ENCODE measurements around the gene CFAP57.

The CFAP57 gene

DNA sequence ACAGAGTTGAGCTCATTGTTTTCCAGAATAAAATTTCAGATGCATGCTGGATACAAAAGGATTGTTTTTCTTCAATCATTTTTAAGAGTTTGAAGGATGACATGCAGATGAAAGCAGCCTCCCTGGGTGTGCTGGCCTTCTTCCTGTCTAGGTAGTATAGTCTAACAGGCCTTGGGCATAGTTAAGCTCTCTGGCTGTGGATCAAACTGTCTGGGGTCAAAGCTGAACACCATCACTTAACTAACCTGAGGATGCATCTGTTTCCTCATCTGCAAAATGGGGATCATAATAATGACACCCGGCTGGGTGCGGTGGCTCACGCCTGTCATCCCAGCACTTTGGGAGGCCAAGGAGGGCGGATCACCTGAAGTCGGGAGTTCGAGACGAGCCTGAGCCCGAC lies 122.6 kb downstream of the CFAP57 start:
- no peak overlapping the region for H3K4me3 ChIP-seq (ENCODE audit: low read length)
- peaks cover 26% of the 10 kb centered on the region for H3K4me1 ChIP-seq (ENCODE audit: insufficient read depth, low read length)
- H3K9ac ChIP-seq (ENCODE audit: low read depth, low read length): no peak overlapping the region
- H3K36me3 ChIP-seq (ENCODE audit: insufficient read depth, low read depth, low read length): no peaks in the 10 kb centered on the region
- H3K27me3 ChIP-seq (ENCODE audit: insufficient read depth, low read length): no peaks in the 10 kb centered on the region
- H3K9me3 ChIP-seq (ENCODE audit: insufficient read depth, low read depth, low read length): no peaks in the 10 kb centered on the region
- H3K27ac ChIP-seq (ENCODE audit: low read length): no peak overlapping the region

DNA sequence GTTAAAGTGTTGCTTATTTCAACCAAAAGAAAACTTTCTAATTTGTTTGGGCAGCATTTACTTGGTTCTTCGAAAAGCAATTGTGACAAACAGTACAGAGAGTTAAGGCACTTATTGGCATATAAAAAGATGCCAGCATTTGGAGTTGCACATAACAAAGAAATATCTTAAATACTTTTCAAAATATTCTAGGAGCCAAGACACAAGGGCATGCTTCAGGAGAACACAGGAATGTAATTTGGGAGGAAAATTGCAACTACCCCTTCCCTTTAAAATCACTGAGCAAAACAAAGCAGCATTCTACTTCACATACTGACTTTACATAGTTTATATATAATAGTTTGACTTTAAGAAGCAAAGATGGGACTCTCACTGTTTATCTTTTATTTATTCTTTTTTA lies 124.1 kb downstream of the CFAP57 start:
- no peaks in the 10 kb centered on the region for H3K9me3 ChIP-seq (ENCODE audit: insufficient read depth, low read depth, low read length)
- H3K4me3 ChIP-seq (ENCODE audit: low read length): no peak overlapping the region
- H3K9ac ChIP-seq (ENCODE audit: low read depth, low read length): no peak overlapping the region
- H3K4me1 ChIP-seq (ENCODE audit: insufficient read depth, low read length): peaks cover 26% of the 10 kb centered on the region
- H3K27ac ChIP-seq (ENCODE audit: low read length): no peak overlapping the region
- H3K36me3 ChIP-seq (ENCODE audit: insufficient read depth, low read depth, low read length): no peaks in the 10 kb centered on the region
- no peaks in the 10 kb centered on the region for H3K27me3 ChIP-seq (ENCODE audit: insufficient read depth, low read length)

DNA sequence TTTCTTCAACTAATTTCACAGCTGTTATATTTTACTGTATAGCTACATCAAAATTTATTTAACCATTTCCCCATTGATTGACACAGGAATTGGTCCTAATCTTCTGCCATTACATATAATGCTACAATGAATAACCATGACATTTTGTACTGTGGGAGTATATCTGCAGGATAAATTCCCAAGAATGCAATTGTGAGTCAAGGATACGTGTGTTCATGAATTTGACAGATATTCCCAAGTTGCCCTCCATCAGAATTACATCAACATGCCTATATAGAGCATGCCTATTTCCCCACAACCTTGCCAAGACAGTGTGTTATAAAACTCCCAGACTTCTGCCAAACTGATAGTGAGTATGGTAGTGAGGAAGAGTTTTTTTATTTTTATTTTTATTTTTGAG lies 125.9 kb downstream of the CFAP57 start:
- no peaks in the 10 kb centered on the region for H3K36me3 ChIP-seq (ENCODE audit: insufficient read depth, low read depth, low read length)
- H3K9ac ChIP-seq (ENCODE audit: low read depth, low read length): no peak overlapping the region
- H3K9me3 ChIP-seq (ENCODE audit: insufficient read depth, low read depth, low read length): no peaks in the 10 kb centered on the region
- no peaks in the 10 kb centered on the region for H3K27me3 ChIP-seq (ENCODE audit: insufficient read depth, low read length)
- H3K4me3 ChIP-seq (ENCODE audit: low read length): no peak overlapping the region
- H3K27ac ChIP-seq (ENCODE audit: low read length): no peak overlapping the region
- H3K4me1 ChIP-seq (ENCODE audit: insufficient read depth, low read length): peaks cover 26% of the 10 kb centered on the region

DNA sequence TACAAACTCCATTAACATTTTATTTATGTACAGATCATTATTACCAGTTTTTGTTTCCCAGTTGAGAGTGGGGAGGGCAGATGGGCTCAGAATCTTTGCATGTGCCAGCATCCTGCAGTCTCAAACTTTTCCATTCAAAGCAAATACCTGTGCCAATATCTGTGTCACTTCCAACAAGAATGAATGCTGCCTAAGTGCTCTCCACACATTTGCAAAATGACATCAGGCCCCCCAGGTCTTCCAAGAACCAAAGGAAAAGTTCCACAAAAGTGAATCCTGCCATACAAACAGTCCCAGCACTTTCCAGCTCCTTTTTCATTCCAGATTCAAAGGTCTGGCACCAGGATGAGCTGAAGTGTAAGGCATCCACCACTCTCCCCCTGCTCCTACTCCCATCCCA lies 127.0 kb downstream of the CFAP57 start:
- no peak overlapping the region for H3K9ac ChIP-seq (ENCODE audit: low read depth, low read length)
- peaks cover 26% of the 10 kb centered on the region for H3K4me1 ChIP-seq (ENCODE audit: insufficient read depth, low read length)
- H3K9me3 ChIP-seq (ENCODE audit: insufficient read depth, low read depth, low read length): no peaks in the 10 kb centered on the region
- H3K27ac ChIP-seq (ENCODE audit: low read length): no peak overlapping the region
- no peaks in the 10 kb centered on the region for H3K27me3 ChIP-seq (ENCODE audit: insufficient read depth, low read length)
- H3K36me3 ChIP-seq (ENCODE audit: insufficient read depth, low read depth, low read length): no peaks in the 10 kb centered on the region
- H3K4me3 ChIP-seq (ENCODE audit: low read length): no peak overlapping the region

DNA sequence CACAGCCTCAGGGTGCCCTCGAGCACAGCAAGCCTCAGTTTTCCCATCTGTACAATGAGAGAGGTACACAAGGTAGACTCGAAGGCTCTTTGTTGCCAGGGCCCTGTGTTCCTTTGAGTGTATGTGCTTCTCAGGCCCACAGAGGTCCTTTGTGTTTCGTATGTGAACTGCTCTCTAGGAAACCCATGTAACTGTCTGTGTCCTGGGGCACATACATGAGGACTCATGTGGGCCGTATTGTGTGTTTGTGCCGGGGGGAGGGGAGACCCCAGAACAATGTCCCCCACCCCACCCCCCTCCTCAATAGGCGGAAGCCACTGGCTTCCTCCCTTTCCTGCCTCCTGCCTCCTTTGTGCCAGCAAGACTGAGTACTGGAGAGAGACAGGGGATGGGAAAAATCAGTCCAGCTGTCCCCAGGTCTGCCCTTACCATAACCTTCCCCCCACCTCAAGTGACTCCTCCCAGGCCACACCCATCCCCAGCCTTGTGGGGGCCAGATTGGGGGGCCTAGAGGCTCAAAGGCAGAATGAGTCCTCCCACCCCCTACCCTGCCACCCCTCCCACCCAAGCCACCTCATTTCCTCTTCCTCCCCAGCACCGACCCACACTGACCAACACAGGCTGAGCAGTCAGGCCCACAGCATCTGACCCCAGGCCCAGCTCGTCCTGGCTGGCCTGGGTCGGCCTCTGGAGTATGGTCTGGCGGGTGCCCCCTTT lies 128.4 kb downstream of the CFAP57 start, which contains the start of gene TIE1:
Gene TIE1 (plus strand): TSS at position 605 of the 717 bp plus-strand sequence. CDS start 90 bp downstream, at position 695.
- H3K36me3 ChIP-seq (ENCODE audit: insufficient read depth, low read depth, low read length): no peaks in the 10 kb centered on the region
- no peaks in the 10 kb centered on the region for H3K27me3 ChIP-seq (ENCODE audit: insufficient read depth, low read length)
- no peak within 1 kb of the TSS for H3K27ac ChIP-seq (ENCODE audit: low read length)
- H3K4me1 ChIP-seq (ENCODE audit: insufficient read depth, low read length): peaks cover 17% of the 10 kb centered on the region
- H3K4me3 ChIP-seq (ENCODE audit: low read length): no peak within 1 kb of the TSS
- no peaks in the 10 kb centered on the region for H3K9me3 ChIP-seq (ENCODE audit: insufficient read depth, low read depth, low read length)
- no peak within 1 kb of the TSS for H3K9ac ChIP-seq (ENCODE audit: low read depth, low read length)

DNA sequence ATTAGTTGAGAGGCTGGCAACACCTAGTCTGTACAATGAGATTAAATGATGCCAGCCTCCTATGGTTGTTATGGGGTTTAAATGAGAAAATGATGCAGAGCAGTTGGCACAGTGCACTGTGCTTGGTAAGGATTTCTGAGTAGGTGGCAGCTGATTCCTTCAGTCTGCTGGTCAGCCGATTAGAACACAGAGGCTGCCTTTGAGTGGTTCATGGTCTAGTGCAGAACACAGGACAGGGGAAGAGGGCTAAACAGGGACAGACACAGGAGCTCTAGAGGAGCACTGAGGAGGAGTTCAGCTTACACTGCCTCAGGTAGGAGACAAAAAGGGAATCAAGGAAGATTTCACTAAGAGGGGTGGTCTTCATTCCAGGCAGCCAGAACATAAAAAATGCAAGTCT lies 130.1 kb downstream of the CFAP57 start:
- Histone ChIP-seq H3K4me3 (ENCODE audit: low read length) (no peak overlapping the region), H3K9ac (ENCODE audit: low read depth, low read length) (no peak overlapping the region), H3K9me3 (ENCODE audit: insufficient read depth, low read depth, low read length) (no peaks in the 10 kb centered on the region), H3K36me3 (ENCODE audit: insufficient read depth, low read depth, low read length) (no peaks in the 10 kb centered on the region), H3K27ac (ENCODE audit: low read length) (no peak overlapping the region), H3K4me1 (ENCODE audit: insufficient read depth, low read length) (peaks cover 3% of the 10 kb centered on the region; the same call in 1 of the 2 replicates), H3K27me3 (ENCODE audit: insufficient read depth, low read length) (no peaks in the 10 kb centered on the region)

DNA sequence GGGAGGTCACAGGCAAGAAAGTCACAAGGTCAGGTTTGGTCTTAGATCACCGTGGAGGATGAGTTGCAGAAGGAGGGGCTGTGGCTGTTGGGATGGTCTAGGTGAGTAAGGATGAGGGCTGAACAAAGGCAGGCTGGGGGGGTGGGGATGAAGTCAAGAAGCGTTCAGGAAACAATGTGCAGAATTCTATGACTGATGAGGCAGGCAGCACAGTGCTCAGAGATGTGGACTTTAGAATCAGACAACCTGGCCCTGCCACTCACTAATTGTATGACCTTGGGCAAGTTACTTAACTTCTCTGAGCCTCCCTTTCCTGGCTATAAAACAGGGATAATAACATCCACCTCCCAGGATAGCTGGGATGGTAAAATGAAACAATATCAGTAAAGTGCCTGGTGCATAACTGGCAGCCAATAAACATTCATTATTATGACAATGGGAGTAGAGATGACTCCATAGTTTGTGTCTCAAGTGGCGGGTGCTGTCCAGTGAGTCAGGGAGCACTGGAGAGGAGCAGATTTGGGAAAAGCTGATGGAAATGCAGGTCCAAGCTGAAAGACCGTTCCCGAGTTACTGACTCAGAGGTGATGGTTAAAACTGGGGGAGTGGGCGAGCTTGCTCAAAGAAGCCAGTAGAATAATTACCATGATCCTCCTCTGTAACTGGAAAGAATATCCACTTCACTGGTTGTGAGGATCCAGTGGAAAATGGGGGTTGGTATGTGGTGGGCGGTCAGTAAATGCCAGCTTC lies 130.8 kb downstream of the CFAP57 start:
- H3K4me1 ChIP-seq (ENCODE audit: insufficient read depth, low read length): no peaks in the 10 kb centered on the region
- no peak overlapping the region for H3K9ac ChIP-seq (ENCODE audit: low read depth, low read length)
- H3K27me3 ChIP-seq (ENCODE audit: insufficient read depth, low read length): no peaks in the 10 kb centered on the region

DNA sequence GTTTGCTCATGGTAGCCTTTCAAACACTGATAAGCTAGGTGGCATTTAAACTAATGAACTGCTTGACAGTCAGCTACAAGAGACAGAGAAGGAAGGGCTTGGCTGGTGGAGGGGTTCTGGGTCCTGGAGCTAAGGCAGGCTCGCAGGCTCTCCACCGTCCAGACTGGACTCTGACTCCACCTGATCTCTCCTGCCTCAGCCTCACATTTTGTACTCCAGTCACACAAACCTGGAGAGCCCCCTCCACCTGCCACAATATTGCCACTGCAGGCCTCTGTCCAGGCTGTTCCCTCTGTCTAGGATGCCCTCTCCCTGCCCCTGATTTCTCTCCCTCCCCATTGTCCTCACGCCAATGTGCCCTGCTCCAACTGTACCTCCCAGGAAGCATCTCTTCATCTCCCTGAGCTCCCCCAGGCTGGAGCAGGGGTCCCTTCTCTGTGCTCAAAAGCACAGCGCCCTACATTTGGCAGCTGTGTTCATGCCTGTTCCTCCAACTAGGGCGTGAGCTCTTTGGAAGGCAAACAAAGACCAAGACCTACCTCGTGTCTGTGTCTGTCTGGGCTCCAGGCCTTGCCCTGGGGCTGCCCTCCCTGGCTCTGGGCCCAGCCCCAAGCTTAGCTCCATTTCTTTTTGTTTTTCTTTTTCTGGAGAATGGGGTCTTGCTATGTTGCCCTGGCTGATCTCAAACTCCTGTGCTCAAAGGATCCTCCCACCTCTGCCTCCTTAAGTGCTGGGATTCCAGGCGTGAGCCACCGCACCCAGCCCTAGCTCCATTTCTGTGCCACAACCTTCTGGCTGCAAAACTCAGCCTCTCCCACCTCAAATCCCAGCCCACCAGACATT lies 131.6 kb downstream of the CFAP57 start:
- H3K9me3 ChIP-seq (ENCODE audit: insufficient read depth, low read depth, low read length): no peaks in the 10 kb centered on the region
- no peak overlapping the region for H3K9ac ChIP-seq (ENCODE audit: low read depth, low read length)
- no peaks in the 10 kb centered on the region for H3K36me3 ChIP-seq (ENCODE audit: insufficient read depth, low read depth, low read length)
- no peak overlapping the region for H3K27ac ChIP-seq (ENCODE audit: low read length)
- no peaks in the 10 kb centered on the region for H3K4me1 ChIP-seq (ENCODE audit: insufficient read depth, low read length)
- H3K27me3 ChIP-seq (ENCODE audit: insufficient read depth, low read length): no peaks in the 10 kb centered on the region
- no peak overlapping the region for H3K4me3 ChIP-seq (ENCODE audit: low read length)

More for the DNA sequence above, 130.8 kb downstream of the CFAP57 start:
- H3K36me3 ChIP-seq (ENCODE audit: insufficient read depth, low read depth, low read length): no peaks in the 10 kb centered on the region
- no peak overlapping the region for H3K27ac ChIP-seq (ENCODE audit: low read length)
- H3K4me3 ChIP-seq (ENCODE audit: low read length): no peak overlapping the region
- no peaks in the 10 kb centered on the region for H3K9me3 ChIP-seq (ENCODE audit: insufficient read depth, low read depth, low read length)

Measured in iPS-20b (cell line).